ENCODE measurements around the gene DDIAS. TPM values are rescaled to one million over a fixed set of nuclear protein-coding genes. Genes with fewer than 3 reads are reported as not detected.

DDIAS gene
- total RNA-seq, 1 donor from 2014 or later: 3.8 TPM

DNA sequence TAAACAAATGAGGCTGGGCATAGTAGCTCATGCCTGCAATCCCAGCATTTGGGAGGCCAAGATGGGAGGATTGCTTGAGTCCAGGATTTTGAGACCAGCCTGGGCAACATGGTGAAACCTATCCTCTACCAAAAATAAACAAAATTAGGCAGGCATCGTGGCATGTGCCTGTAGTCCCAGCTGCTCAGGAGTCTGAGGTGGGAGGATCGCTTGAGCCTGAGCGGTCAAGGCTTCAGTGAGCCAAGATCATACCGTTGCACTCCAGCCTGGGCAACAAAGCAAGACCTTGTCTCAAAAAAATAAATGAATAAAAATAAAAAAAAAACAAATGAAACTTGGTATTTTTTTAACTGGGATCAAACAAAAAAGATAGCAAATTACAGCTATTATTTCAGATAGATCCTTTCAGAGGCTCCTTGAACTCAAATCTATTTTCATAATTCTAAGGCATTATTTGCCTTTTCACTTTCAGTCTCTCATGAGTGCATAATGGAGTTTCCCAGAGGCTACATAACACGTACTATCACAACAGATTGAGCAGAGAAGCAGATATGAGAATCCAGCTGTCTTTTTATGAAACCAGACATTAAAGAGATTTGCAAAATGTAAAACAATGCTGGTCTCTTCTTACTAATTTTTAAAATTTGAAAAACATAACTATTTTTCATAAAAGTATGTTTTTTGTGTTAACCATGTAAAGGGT is 23.1 kb downstream of the DDIAS start:
- Histone ChIP-seq H3K4me3 (no peak overlapping the region), H3K27me3 (no peaks in the 10 kb centered on the region), H3K9me3 (no peaks in the 10 kb centered on the region), H3K4me1 (no peaks in the 10 kb centered on the region), H3K27ac (no peak overlapping the region), H3K36me3 (no peaks in the 10 kb centered on the region)
- no peak for TF ChIP-seq CTCF (IDR thresholded peaks at IDR 0.05)
- DNase-seq (no peak), ATAC-seq (no peak)
- intact Hi-C loops (cut with DNase I): no loop called here

DNA sequence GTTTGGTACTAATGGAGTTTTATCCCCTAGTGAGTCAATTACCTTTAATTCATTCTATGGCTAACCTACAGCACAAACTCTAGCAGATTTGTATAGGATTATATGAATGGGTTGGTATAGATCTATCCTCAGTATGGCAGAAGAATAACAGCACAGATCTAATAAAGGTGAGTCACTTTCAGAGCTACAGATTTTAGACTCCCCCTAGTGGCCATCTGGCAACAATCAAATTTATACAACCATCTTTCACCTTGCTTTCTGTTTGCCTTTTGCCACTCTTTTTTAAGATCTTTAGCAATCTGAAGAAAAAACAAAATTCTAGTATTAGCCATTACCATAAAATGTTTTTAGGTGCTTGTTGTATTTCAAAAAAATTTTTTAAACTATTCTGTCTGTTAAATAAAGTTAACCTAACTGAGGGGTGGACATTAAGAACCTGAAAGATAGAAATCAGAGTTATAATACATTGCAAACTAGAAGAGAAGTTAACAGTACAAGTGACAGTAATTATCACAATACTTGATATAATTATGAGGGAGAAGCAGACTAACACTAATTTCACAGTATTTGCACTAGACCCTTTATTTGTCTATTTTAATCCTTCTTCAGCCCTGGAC is 25.8 kb downstream of the DDIAS start:
- DNase-seq (no peak), ATAC-seq (peak; percentile 84)
- Histone ChIP-seq H3K36me3 (no peaks in the 10 kb centered on the region), H3K9me3 (no peaks in the 10 kb centered on the region), H3K4me3 (no peak overlapping the region), H3K27me3 (no peaks in the 10 kb centered on the region), H3K27ac (no peak overlapping the region), H3K4me1 (no peaks in the 10 kb centered on the region)
- intact Hi-C loops (cut with DNase I): no loop called here
- TF ChIP-seq CTCF (IDR thresholded peaks at IDR 0.05): peak; percentile 79

DNA sequence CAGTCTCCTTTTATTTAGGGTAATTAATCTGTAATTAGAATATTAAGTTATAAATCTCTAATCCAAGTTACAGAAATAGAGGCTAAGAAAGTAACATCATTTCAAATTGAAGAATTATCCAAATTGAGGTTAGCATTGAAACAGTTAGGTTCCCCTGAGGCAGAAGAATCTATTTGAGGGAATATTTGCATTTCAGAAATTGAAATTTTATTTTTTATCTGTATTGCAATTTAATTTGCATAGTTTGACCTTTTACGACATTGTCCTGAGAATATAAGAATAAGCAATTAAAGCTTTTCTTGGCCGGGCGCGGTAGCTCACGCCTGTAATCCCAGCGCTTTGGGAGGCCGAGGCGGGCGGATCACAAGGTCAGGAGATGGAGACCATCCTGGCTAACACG is 27.6 kb downstream of the DDIAS start:
- TF ChIP-seq CTCF (IDR thresholded peaks at IDR 0.05): no peak
- H3K36me3 ChIP-seq: no peaks in the 10 kb centered on the region
- H3K27ac ChIP-seq: no peak overlapping the region
- ATAC-seq (no peak), DNase-seq (no peak)
- H3K9me3 ChIP-seq: no peaks in the 10 kb centered on the region
- H3K4me1 ChIP-seq: no peaks in the 10 kb centered on the region
- intact Hi-C loops (cut with DNase I): no loop called here
- H3K4me3 ChIP-seq: no peak overlapping the region
- no peaks in the 10 kb centered on the region for H3K27me3 ChIP-seq

DNA sequence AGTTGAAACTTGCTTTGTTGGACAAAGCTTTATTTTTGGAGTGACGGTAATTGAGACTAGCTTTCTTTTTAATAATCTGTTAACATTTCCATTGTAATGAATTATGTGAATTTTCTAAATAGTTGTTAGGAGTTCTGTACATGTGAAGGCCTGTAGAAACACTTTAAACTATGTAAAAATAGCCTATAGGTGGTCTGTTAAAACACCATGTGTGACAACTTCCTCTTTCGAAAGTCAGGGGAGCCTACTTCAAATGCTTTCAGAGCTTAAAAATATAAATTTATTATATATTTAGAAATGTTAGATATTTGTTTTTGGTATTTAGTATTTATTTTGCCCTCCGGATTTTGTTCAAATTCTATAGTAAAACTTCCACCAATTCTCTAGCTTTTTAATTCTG is 28.7 kb downstream of the DDIAS start:
- DNase-seq (no peak), ATAC-seq (no peak)
- Histone ChIP-seq H3K4me3 (no peak overlapping the region), H3K27me3 (no peaks in the 10 kb centered on the region), H3K4me1 (no peaks in the 10 kb centered on the region), H3K36me3 (no peaks in the 10 kb centered on the region), H3K9me3 (no peaks in the 10 kb centered on the region), H3K27ac (no peak overlapping the region)
- intact Hi-C loops (cut with DNase I): no loop called here
- TF ChIP-seq CTCF (IDR thresholded peaks at IDR 0.05): no peak

GRCh38 chr11:82930734-82931133 is 29.2 kb downstream of the DDIAS start:
- H3K9me3 ChIP-seq: no peaks in the 10 kb centered on the region
- H3K36me3 ChIP-seq: no peaks in the 10 kb centered on the region
- H3K4me3 ChIP-seq: no peak overlapping the region
- H3K27ac ChIP-seq: no peak overlapping the region
- no peak for TF ChIP-seq CTCF (IDR thresholded peaks at IDR 0.05)
- H3K27me3 ChIP-seq: no peaks in the 10 kb centered on the region
- intact Hi-C loops (cut with DNase I): no loop called here
- DNase-seq (no peak), ATAC-seq (no peak)
- no peaks in the 10 kb centered on the region for H3K4me1 ChIP-seq
